Uterus (tissue), 4 donors: ENCODE data around the gene PCDHGA7. TPM values are rescaled to one million over a fixed set of nuclear protein-coding genes. Genes with fewer than 3 reads are reported as not detected.
"Not testable (repeated sequence)": the region's sequence is repeated elsewhere in the genome, so short reads cannot be mapped to it uniquely, and the experiment has no call there.

ENCODE experiments used
- DNase-seq, 2 donors: peaks; one replicate each; pipeline ENCODE4 v3.0.0-alpha.2; 2019 to 2020
- H3K27ac ChIP-seq, 2 donors: fragments of 200-600 bp; sonication (generic); 1 replicate in 1 of 2; 2 replicates in 1 of 2; pipeline ENCODE4 v1.5.1; 2016 to 2018
- H3K27me3 ChIP-seq, 2 donors: fragments of 200-600 bp; sonication (generic); one replicate each; pipeline ENCODE4 v1.5.1; 2018 to 2019; ENCODE audit warnings: control low read depth in 1 of 2
- H3K36me3 ChIP-seq, 2 donors: fragments of 200-600 bp; sonication (generic); one replicate each; pipeline ENCODE4 v1.5.1; 2019; ENCODE audit warnings: control low read depth in 1 of 2
- H3K4me1 ChIP-seq, 2 donors: fragments of 200-600 bp; sonication (generic); one replicate each; pipeline ENCODE4 v1.5.1; 2018 to 2019; ENCODE audit warnings: control low read depth in 1 of 2
- H3K4me3 ChIP-seq, 2 donors: fragments of 200-600 bp; sonication (generic); 1 replicate in 1 of 2; 2 replicates in 1 of 2; pipeline ENCODE4 v1.5.1; 2018 to 2019; ENCODE audit warnings: mild to moderate bottlenecking in 1 of 2
- H3K9me3 ChIP-seq, 2 donors: fragments of 200-600 bp; sonication (generic); one replicate each; pipeline ENCODE4 v1.5.1; 2019; ENCODE audit warnings: control low read depth in 1 of 2
- CTCF ChIP-seq, 4 experiments: fragments of 200-600 bp in 2 of 4; fragments of 450-650 bp in 2 of 4; sonication (generic) in 2 of 4; IDR thresholded peaks; one replicate each; pipeline ENCODE4 v1.5.1; 2016 to 2019; ENCODE audit warnings: antibody characterized with exemption in 4 of 4, mild to moderate bottlenecking in 2 of 4, moderate library complexity in 1 of 4
- POLR2A ChIP-seq, 2 donors: fragments of 450-650 bp; IDR thresholded peaks; one replicate each; pipeline ENCODE4 v1.6.1; 2016; ENCODE audit warnings: antibody characterized with exemption in 2 of 2, mild to moderate bottlenecking in 1 of 2, moderate library complexity in 1 of 2
- intact Hi-C: fragments of 100-400 bp; cut with DNase I; formaldehyde crosslinking; loops from one replicate; pipeline ENCODE4 v1.15.1; 2023; ENCODE audit warnings: low total_unique reads
- total RNA-seq, 4 donors: library from RNA; depleted of rRNA in 3 of 4; stranded (reverse); fragments of >200 nt in 3 of 4; gene quantifications; one replicate each; pipeline versions ENCODE4 v1.1.0 to v1.2.4, GENCODE V29; 2014 to 2023
- donor health status: DM: yes; HTN: yes; CAD: no.

PCDHGA7 gene
- total RNA-seq, 4 donors from 2014 or later = 10.0 to 14.1 (median 11.8) TPM

- Histone ChIP-seq H3K36me3 (no peaks in the 10 kb centered on the region), H3K9me3 (peaks cover 0 to 97% of the 10 kb centered on the region in 2 donors), H3K4me3 (no peak overlapping the region), H3K4me1 (no peaks in the 10 kb centered on the region), H3K27ac (no peak overlapping the region), H3K27me3 (no peaks in the 10 kb centered on the region)
- intact Hi-C loops = no loop called here
- TF ChIP-seq CTCF (IDR thresholded peaks at IDR 0.05) (no peak), POLR2A (IDR thresholded peaks at IDR 0.05) (no peak)
- DNase-seq = no peak
Measured at GRCh38 chr5:141427783-141428426, 45.4 kb downstream of the PCDHGA7 start.

- intact Hi-C loops = no loop called here
- Histone ChIP-seq H3K9me3 (peaks cover 0 to 98% of the 10 kb centered on the region in 2 donors), H3K27ac (peak within 1 kb of the TSS; percentile 7 to 11), H3K4me3 (peak within 1 kb of the TSS; percentile 19), H3K36me3 (no peaks in the 10 kb centered on the region), H3K4me1 (no peaks in the 10 kb centered on the region), H3K27me3 (no peaks in the 10 kb centered on the region)
- DNase-seq = peak; percentile 41 to 44
- TF ChIP-seq POLR2A (IDR thresholded peaks at IDR 0.05) (no peak), CTCF (IDR thresholded peaks at IDR 0.05) (peak in 3 of 4 experiments; percentile 12 to 31 (median 18))
Measured at GRCh38 chr5:141430332-141431113, 48.0 kb downstream of the PCDHGA7 start, which contains the start of gene PCDHGA12. Gene PCDHGA12, plus strand, starts transcription at chr5:141430507. Its CDS starts 253 bp downstream, at chr5:141430760.

GRCh38 chr5:141431286-141431685, 48.7 kb downstream of the PCDHGA7 start:
- DNase-seq = no peak
- intact Hi-C loops = no loop called here
- Histone ChIP-seq H3K36me3 (no peaks in the 10 kb centered on the region), H3K27ac (no peak overlapping the region), H3K4me1 (no peaks in the 10 kb centered on the region), H3K9me3 (peaks cover 0 to 98% of the 10 kb centered on the region in 2 donors), H3K4me3 (peak overlapping the region in 1 of 2 donors; percentile 19), H3K27me3 (no peaks in the 10 kb centered on the region)
- TF ChIP-seq POLR2A (IDR thresholded peaks at IDR 0.05) (no peak), CTCF (IDR thresholded peaks at IDR 0.05) (no peak)

GRCh38 chr5:141432308-141432707, 49.8 kb downstream of the PCDHGA7 start:
- H3K36me3 ChIP-seq, DNase-seq, H3K4me1 ChIP-seq, H3K27ac ChIP-seq, H3K4me3 ChIP-seq, intact Hi-C loops, H3K27me3 ChIP-seq: not testable (repeated sequence)
- peaks cover 0 to 95% of the 10 kb centered on the region in 2 donors for H3K9me3 ChIP-seq

- H3K4me3 ChIP-seq, DNase-seq, H3K27ac ChIP-seq, H3K36me3 ChIP-seq, intact Hi-C loops, H3K4me1 ChIP-seq, H3K27me3 ChIP-seq: not testable (repeated sequence)
- peaks cover 0 to 95% of the 10 kb centered on the region in 2 donors for H3K9me3 ChIP-seq
Measured at GRCh38 chr5:141432726-141433125, 50.2 kb downstream of the PCDHGA7 start.

GRCh38 chr5:141434006-141434405, 51.5 kb downstream of the PCDHGA7 start:
- H3K27me3 ChIP-seq = no peaks in the 10 kb centered on the region
- no peaks in the 10 kb centered on the region for H3K36me3 ChIP-seq
- H3K4me1 ChIP-seq = no peaks in the 10 kb centered on the region
- H3K4me3 ChIP-seq = no peak overlapping the region
- TF ChIP-seq POLR2A (IDR thresholded peaks at IDR 0.05) (no peak), CTCF (IDR thresholded peaks at IDR 0.05) (no peak)
- intact Hi-C loops = no loop called here
- no peak for DNase-seq
- H3K9me3 ChIP-seq = peaks cover 0 to 85% of the 10 kb centered on the region in 2 donors
- H3K27ac ChIP-seq = no peak overlapping the region
